ENCODE data around the gene FAM222B. TPM values are rescaled to one million over a fixed set of nuclear protein-coding genes. Genes with fewer than 3 reads are reported as not detected.
"Not testable (repeated sequence)": the region's sequence is repeated elsewhere in the genome, so short reads cannot be mapped to it uniquely, and the experiment has no call there.

Gene FAM222B
- polyA plus RNA-seq, 1 donor: 15.4 TPM

GRCh38 chr17:28726226-28726626 lies 116.4 kb downstream of the FAM222B start, which contains the start of gene TLCD1:
TSS of gene TLCD1 (minus strand) at chr17:28726233. CDS start at chr17:28726097, 136 bp downstream.
- DNase-seq: peak; percentile 69

GRCh38 chr17:28725660-28726225 lies 116.8 kb downstream of the FAM222B start:
- DNase-seq: no peak

- no peak for DNase-seq
Observed at GRCh38 chr17:28725166-28725659, 117.4 kb downstream of the FAM222B start.

GRCh38 chr17:28724500-28725165 lies 118.0 kb downstream of the FAM222B start:
- no peak for DNase-seq

- DNase-seq: not testable (repeated sequence)
Observed at GRCh38 chr17:28723836-28724499, 118.6 kb downstream of the FAM222B start.

GRCh38 chr17:28723159-28723835 lies 119.3 kb downstream of the FAM222B start:
- DNase-seq: no peak

- DNase-seq: no peak
Observed at GRCh38 chr17:28722417-28723158, 120.0 kb downstream of the FAM222B start.

- DNase-seq: not testable (repeated sequence)
Observed at GRCh38 chr17:28720997-28721329, 121.6 kb downstream of the FAM222B start.

- DNase-seq: no peak
Observed at GRCh38 chr17:28720247-28720996, 122.2 kb downstream of the FAM222B start.

- no peak for DNase-seq
Observed at GRCh38 chr17:28719021-28719433, 123.6 kb downstream of the FAM222B start.

GRCh38 chr17:28718333-28719020 lies 124.1 kb downstream of the FAM222B start:
- DNase-seq: no peak

- DNase-seq: peak; percentile 89
Observed at GRCh38 chr17:28717578-28718332, 124.8 kb downstream of the FAM222B start, which contains the start of gene RAB34. TSS of gene RAB34 (minus strand) at chr17:28717868. CDS start at chr17:28717266, 602 bp downstream.

- no peak for DNase-seq
Observed at GRCh38 chr17:28716740-28717577, 125.6 kb downstream of the FAM222B start.

GRCh38 chr17:28715217-28715616 lies 127.4 kb downstream of the FAM222B start:
- DNase-seq: no peak

GRCh38 chr17:28714281-28714680 lies 128.3 kb downstream of the FAM222B start:
- no peak for DNase-seq

GRCh38 chr17:28712705-28713415 lies 129.7 kb downstream of the FAM222B start:
- DNase-seq: no peak

GRCh38 chr17:28712032-28712704 lies 130.4 kb downstream of the FAM222B start:
- peak; percentile 51 for DNase-seq

GRCh38 chr17:28711723-28712031 lies 130.9 kb downstream of the FAM222B start, which contains the start of gene PROCA1:
TSS of gene PROCA1 (minus strand) at chr17:28711888. CDS start at chr17:28711660, 228 bp downstream.
- DNase-seq: no peak

All from hindlimb muscle (tissue), 1 donor.